Activated T-helper 1 cell treated with anti-CD3 and anti-CD28 coated beads, Interleukin-2, amount 50 U/mL, for 16 hours (primary cell): ENCODE results near the gene CEP112.

Experiments
- DNase-seq, 2 donors: peaks; one replicate each; pipeline ENCODE4 v3.0.0-alpha.2; 2020; ENCODE audit warnings: low read depth in 1 of 2, low spot score in 1 of 2

CEP112 gene

DNA sequence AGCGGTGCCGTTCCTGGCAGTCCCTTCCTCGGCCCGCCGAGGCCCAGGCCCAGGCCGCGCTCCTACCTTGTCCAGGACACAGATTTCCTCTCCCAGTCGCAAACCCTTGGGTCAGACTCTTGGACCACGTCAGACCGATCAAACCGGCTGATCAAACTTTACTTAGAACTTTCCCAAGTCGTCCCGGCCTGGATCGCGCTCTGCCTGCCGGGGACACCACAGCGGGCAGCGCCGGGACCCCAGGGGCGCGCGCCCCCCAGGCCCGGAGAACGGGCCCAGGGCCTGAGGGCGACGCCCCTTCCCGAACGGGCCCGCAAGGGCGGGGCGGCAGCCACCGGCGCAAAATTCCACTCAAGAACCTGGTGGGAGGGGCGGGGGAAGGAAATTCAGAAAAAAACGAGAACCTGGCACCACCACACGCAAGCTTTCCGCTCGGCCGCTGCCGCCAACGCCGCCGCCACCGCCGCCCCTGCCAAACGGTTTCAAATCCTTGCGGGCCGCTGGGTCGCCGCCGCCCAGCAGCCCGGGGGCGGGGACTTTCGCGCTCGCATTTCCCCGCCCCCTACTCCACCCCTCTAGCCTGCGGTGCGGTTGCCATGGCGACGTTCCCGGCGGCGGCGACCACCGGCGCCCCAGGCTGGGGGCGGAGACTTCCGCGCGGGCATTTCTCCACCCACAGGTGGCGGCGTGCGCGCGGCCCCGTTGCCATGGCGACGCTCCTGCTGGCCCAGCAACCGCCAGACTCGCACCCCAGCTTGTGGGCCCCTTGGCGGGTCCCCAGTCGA is at the start of gene CEP112:
TSS of gene CEP112 (minus strand) at position 541 of the 785 bp plus-strand sequence.
- DNase-seq = peak; percentile 67 to 84

DNA sequence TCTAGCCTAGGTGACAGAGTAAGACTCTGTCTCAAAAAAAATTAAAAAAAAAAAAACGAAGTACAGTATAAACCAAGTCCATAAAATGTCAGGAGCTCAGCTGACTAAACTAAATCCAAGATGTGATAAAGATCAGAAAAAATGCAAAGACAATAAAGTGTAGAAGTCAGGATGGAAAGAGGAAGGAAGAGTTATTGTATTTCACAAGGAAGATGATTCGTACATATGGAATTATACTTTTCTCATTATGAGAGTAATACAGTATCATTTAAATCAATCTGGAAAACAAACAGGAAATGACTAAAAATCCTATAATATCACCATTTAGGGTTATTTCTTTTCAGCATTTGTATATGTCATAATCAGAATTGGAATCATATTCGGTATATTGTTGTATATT is 48.7 kb upstream of the CEP112 start:
- DNase-seq = no peak

DNA sequence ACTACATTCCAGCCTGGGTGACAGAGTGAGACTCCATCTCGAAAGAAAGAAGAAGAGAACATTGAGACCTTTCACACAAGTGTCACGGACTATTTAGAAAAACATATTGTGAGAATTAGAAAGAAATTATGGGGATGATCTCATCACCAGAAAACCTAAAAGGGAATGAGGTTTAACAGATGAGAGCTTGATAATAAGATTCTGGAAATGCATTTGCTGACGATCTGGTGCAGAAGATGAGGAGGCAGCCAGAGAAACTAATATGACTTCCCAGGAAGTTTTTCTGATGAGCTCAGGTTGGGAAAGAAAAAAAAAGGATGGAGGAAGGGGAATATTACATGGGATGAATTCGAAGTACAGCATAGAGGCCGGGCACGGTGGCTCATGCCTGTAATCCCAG is 48.1 kb upstream of the CEP112 start:
- DNase-seq = no peak

DNA sequence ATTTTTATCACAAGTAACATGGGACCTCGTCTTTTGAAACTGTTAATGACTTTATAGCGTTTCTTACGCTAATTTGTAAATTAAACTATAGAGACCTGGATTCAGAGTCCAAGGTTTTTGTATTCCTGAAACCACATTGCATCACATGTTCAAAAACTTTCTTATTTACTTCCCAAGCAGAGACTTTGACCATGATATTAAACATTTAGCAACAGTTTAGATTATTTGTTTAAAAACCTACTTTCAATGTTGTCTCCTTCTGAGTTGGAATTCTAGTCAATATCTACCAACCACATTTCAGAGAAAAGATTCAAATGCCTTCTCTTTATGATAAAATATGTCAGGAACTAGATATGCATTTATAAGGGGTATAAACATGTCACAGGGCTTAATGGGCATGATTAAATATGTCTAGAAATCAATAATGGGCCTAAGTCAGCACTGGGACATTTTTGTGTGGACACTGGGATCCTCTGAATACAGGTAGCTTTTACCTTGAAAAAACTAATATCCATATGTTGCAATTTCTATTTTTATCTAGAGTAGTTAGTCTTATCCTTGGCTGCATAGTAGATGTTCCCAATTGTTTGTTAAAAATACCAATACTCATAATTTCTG is 43.6 kb upstream of the CEP112 start:
- DNase-seq = no peak

DNA sequence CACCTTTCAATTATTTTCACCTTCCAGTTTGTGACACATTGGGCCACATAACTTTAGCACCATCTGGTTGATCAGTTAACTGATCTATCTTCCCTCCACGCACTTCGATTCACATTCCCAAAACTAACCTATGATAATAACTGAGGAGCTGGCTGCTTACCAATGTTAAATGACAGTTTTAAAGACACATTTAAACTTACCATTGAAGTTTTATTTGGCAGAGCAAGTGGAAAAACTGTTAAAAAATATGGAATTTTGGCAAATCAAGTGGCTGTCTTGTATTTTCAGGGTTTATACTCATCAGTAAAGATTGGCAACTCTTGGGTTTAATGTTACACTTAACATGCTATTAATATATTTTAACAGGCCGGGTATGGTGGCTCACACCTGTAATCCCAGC is 42.7 kb upstream of the CEP112 start:
- DNase-seq = no peak

DNA sequence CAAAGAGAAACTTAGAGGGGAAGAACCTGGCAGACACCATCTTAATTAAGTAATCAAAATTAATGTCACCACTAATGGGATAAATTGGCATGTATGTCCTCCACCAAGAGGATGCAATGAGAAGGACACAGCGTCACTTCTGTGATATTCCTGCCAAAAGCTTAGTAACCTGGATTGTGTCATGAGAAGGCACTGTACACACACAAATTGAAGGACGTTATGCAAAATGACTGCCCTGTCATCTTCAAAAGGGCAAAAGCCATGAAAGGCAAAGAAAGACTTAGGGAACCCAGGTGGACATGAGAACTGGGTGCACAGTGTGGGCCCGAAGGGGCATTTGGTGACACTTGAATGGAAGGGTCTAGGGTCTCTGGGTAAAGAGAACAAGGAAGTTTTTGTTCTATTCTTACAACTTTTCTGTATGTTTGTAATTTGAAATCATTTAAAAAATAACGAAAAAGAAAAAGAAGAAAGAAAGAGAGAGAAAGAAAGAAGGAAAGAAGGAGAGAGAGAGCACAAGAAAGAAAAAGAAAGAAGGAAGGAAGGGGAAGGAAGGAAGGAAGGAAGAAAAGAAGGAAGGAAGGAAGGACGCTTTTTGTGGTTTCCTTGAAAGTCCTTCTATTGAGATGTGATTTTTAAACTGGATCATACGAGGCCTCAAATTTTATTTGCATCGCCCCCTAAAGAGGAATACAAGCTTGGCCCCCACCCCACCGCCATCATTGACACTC is 41.3 kb upstream of the CEP112 start:
- DNase-seq = no peak

DNA sequence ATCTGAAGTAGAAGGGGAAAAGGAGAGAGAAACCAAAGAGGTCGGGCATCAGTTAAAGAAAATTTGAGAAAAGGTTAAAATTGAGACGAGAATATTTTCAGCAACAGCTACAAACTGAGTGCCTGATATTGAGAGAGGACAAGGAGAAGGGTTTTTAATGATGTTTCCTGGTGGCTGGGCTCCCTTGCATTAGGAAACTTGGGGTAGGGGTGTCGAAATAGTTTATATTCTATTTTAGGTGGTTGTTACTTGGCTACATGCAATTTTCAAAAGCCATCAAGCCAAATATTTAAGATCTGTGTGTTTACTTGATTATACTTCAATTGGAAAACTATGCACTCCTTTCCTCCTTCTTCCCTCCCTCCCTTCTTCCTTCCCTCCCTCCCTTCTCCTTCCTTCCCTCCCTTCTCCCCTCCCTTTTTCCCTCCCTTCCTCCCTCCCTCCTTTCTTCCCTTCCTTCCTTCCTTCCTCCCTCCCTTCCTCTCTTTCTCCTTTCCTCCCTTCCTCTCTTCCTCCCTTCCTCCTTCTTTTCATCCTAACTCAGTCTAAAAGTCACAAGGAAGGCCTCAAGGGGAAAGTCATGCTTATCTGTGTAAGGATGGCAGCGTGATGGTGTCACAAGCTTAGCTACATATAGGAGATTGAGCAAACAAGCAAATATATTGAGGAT is 39.1 kb upstream of the CEP112 start:
- DNase-seq = no peak

DNA sequence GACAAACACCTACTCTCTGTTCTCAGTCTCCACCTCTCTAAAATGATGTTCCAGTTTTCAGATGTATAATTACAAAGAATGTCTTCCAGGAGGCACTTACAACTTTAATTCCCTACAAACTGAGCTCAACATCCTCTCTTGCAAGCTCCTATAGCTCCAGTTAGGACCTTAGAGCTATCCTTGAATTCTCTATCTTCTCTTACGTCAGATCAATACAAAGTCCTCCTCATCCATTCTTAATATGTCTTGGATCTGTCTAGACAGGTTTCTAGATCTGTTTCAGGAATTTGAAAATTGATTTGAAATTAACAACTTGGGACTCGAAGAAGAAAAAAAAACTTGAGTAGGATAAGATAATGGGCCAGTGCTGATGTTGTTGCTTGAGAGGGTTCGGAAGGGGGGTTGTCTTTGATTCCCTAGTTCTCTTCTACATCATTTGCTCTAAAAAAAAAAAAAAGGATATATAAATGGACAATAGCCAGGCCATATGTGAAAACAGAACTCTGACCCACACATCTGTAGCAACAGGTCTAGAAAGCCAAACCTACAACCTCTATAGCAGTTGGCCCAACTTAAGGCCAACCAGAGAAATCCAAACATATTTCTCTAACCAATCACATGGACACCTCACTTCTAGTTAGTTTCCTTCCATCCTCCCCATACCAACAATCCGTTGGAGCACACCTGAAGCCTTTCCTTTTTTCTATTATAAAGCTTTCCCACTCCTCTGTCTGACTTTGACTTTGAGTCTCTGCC is 38.0 kb upstream of the CEP112 start:
- no peak for DNase-seq

DNA sequence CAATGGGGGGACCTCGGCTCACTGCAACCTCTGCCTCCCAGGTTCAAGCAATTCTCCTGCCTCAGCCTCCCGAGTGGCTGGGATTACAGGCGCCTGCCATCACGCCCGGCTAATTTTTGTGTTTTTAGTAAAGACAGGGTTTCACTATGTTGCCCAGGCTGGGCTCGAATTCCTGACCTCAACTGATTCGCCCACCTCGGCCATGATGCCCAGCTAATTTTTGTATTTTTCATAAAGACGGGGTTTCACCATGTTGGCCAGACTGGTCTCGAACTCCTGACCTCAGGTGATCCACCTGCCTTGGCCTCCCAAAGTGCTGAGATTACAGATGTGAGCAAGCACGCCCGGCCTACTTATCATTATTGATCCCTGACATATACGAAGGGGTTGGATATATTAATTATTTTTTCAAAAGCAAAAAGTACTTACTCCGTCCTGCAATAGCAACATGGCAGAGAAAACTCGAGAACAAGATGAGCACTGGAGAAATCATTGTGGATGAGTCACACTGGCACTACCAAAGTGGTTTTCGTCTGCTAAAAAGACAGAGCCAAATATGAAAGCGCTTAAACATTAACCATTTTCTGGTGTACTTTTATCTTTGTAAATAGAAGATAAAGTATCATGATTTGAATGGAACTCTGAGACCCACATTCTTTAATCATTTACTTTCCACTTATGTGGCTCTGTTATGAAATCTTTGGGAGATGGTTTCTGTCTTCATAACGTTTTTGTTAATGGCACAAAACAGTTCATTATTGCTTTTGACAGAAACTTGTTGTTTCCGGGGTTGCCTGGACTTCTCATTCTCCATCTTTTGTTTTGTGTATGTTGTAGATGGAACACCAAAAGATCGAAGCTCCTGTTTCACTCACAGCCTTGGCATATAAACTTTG is 37.2 kb upstream of the CEP112 start, which contains the start of gene APOH:
TSS of gene APOH (minus strand) at position 529 of the 896 bp plus-strand sequence. CDS start at position 493, 36 bp downstream.
- DNase-seq = no peak

DNA sequence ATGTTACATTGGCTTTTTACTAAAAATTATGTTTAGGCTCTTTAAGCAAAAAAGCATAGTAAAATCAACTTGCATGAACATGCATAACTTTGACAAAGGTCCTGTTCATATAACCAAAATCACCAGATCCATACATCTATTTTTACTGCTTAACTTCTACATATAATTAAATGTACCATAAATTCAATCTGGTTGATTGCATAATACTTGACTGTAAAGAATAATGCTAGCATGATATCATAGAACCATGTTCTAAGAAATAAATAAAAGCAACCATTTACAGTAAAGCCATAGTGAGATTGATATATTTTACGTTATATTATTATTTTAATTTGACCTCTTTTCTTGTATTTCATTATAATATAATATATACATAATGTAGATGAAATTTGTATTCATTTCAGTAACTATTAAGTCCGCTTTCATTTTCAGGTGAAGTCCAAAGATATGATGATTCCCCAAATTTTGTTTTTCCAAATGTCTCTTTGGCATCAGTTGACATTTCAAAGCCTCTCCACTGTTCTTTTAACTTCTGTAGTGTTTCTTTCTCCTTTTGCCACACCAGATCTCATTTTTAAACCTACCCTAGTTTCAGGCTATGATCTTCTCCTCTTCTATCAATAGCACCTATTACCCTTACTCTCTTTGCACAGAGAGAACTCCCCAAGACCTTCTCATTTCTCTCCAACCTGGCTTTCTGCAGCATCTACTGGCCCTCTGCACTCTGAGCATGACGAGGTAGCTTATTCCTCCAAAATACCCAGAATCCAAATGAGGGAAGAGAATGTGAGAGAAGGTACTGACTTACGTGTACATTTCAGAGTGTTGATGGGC is 35.5 kb upstream of the CEP112 start:
- DNase-seq = no peak

DNA sequence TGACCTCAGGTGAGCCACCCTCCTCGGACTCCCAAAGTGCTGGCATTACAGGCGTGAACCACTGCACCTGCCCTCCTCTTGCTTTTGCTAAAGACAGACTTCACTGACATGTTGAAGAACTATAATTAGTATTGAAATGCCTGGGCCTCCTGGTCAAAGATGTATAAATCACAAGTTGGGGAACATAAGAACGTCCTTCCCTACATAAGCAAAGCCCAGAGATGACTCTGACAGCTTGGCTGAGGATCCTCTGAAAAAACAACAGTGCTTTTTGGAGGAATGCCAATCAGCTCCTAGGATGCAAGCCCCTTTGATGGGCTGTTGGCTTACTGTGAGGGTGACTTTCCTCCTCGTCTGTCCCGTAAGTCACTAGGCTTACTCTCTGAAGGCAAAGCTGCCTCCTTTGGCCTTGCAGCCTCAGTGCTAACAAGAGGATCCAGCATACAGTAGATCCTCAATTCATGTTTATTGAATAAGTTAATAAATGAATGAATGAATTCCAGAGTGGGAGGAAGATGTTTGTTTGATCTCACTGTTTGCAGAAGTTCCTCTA is 30.9 kb upstream of the CEP112 start:
- no peak for DNase-seq

DNA sequence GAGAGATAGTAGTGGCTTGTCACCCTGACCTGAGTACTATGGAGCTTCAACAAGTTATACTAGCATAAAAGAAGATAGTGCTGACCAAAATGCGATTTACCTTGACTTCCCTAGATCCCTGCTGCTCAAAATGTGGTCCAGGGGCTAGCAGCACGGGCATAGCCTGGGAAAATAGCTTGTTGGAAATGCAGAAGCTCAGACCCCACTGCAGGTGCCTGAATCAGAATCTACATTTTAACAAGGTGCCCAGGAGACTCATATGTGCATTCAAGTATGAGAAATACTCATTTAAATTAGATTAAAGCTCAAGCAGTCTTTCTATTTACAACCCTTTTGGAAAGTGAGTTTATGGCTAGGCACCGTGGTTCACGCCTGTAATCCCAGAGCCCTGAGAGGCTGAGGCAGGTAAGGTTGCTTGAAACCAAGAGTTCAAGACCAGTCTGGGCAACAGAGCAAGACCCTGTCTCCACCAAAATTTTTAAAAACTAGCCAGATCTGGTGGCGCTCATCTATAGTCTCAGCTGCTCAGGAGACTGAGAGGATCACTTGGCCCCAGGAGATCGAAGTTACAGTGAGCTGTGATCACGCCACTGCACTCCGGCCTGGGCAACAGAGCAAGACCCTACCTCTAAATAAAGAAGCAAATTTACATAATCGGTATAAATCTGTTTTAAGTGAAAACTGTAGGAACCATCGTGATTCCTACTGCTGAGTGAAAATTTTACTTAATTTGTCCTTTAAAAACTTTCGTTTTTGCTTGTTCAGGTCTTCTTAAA is 30.0 kb upstream of the CEP112 start:
- no peak for DNase-seq

DNA sequence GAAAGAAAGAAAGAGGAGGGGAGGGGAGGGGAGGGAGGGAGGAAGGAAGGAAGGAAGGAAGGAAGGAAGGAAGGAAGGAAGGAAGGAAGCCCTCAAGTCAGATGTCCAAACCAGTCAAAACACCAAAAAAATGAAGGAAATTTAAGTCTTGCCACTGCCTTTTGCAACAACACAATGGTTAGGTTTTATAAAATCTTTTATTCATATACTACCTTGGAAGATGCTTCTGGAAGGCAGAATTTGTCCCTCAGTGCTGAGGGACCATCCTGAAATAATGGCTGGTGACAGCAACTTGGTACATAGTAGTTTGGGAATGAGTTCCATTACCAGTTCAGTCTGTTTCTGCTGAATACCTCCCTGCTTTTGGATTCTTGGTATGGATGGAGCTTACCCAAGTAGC is 29.4 kb upstream of the CEP112 start:
- DNase-seq = no peak

DNA sequence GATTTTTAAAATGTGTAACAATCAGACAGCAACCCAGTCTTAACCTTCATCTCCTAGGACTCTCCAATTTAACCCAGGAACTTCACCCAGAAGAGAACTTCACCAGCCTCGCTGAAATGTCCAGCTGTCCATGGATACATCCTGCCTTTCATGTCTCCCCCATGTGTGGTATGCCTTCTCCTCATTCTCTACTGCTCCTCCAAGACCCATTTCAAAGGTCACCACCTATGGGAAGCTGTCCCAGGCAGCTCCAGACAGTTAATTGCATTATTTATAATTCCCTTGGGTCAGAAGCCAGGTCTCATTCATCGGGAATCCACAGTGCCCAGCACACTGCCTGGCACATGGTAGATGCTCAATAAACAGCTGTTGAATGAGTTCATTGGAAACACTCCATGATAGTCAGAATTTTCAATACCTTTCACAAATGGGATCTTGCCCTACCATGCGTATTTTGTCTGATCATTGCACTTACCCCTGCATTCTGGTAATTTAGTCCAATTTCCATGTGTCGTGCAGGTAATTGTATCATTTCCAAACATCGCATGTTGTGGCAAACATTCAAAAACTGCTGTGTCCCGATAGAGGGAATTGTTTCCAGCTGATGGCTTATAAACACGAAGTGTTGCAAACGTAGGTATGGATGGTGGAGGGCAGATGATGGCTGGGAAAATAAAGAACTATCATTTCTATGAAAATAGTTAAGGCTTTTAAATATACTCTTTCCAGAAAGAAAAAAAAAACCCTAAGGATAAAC is 28.3 kb upstream of the CEP112 start:
- no peak for DNase-seq

DNA sequence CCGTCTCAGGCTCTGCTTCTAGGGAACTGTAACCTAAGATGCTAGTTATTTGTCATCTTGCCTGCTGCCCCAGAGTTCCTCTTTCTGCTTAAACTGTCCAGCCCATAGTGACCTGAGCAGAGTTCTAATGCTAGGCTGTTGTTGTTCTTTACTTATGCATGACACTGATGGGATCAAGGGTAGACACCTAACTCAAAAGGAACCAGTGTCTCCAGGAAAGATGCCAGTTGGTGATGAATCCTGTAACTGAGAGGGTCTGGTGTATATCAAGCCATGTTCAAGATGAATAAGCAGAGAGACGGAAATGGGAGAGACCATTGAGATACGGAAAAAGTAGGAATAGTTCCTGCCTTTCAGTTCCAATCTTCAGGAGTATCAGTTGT is 23.6 kb upstream of the CEP112 start:
- DNase-seq = no peak

DNA sequence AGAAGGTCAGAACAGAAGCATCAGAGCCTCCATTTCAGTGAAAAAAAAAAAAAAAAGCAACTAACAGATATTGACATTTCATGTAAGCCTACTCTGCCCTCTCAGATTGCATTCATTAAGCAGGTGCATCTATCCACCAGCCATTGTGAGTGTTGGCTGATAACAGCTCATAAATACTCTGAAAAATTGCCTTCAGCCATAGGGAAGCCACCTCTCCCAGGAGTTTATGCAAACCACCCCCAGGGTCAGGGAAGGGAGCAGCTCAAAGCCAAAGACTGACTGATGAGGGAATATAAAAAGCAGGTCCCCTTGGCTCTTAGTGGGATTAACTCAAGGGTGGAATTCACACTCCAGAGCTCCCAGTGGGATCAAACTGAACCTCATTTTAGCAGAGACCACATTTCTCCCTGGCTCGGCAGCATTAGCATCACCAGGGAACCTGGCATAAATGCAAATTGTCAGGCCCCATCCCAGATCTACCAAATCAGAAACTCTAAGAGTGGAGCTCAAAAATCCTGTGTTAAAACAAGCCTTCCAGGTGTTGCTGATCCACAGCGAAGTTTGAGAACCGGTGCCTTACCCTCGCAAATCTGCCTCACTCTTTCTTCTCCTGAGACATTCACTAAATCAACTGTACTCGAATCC is 23.1 kb upstream of the CEP112 start:
- DNase-seq = no peak
